Measurements from ENCODE around the gene TTC23L.

DNA sequence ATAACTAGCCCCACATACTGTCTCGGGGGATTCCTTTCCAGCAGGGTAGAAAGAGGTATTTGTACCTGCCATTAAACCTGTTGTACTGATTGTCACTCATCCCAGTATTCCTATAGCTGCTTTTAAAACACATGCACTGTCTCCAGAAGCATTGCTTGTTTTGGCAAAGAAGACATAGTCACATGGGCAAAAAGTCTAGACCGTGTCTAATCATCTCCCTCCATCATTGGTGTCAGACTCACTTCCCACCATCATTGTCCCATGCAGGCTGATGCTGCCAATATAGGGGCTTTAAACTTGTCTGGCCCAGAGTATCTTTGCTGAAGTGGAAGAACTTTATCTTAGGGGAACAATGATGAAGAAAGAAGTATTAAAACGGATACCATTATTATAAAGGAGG is 103.0 kb downstream of the TTC23L start:
- TF ChIP-seq POLR2AphosphoS5 (IDR thresholded peaks at IDR 0.05; ENCODE audit: borderline replicate concordance, low read depth, low read length) (no peak), EZH2 (IDR thresholded peaks at IDR 0.05) (no peak), FOXP2 (optimal IDR thresholded peaks at IDR 0.05; ENCODE audit: control extremely low read depth, extremely low read length, insufficient read depth) (no peak)

Data from SK-N-MC (cell line).